OCI-LY1 (cell line): ENCODE data around the gene SHISAL2B.

ENCODE experiments used
- CTCF ChIP-seq: fragments of 200-600 bp; sonication (generic), shearing (Covaris generic); IDR thresholded peaks from 2 replicates; pipeline ENCODE4 v1.5.1; 2017; ENCODE audit warnings: mild to moderate bottlenecking, antibody characterized with exemption, low read length, moderate library complexity, mixed read lengths
- EZH2 ChIP-seq: fragments of 200-600 bp; sonication (generic), shearing (Covaris generic); IDR thresholded peaks from 2 replicates; pipeline ENCODE4 v1.8.0; 2017; ENCODE audit warnings: borderline replicate concordance, mixed run types, mild to moderate bottlenecking, antibody characterized with exemption, low read length, moderate library complexity, mixed read lengths

DNA sequence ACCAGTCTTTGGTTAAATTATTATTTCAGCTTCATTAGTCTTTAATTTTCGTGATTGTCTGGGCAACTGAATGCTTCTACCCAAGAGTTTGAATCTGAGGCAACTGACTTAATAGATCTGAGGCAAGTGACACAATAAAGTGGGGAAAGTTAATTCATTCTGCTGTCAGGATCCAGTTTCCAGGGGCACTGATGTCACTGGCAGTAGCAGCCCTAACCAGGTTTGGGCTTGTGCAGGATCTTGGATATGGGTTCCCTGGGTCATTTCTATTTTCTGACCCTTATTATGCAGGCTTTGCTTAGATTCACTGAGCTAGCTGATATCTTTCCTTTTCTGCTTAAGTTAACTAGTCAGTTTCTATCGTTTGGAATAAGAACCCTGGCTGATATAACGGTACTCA is 68.6 kb downstream of the SHISAL2B start:
- TF ChIP-seq EZH2: no peak
- TF ChIP-seq CTCF: no peak
